H9 (cell line): ENCODE results near the gene CDS2. TPM values are rescaled to one million over a fixed set of nuclear protein-coding genes. Genes with fewer than 3 reads are reported as not detected.

ENCODE experiments used
- DNase-seq: peaks from one replicate; pipeline ENCODE4 v3.0.0-alpha.2; 2017
- H2AFZ ChIP-seq: one replicate; pipeline ENCODE4 v1.6.1; 2013; ENCODE audit warnings: mild to moderate bottlenecking, low read length, control low read depth, moderate library complexity
- H2AK5ac ChIP-seq: 2 replicates; pipeline ENCODE4 v1.6.1; 2013; ENCODE audit warnings: low read length, control low read depth, mixed read lengths; ENCODE audit not compliant: insufficient read length
- H2BK120ac ChIP-seq: one replicate; pipeline ENCODE4 v1.6.1; 2013; ENCODE audit warnings: low read depth, mild to moderate bottlenecking, low read length, control low read depth, inconsistent platforms; ENCODE audit not compliant: poor library complexity, severe bottlenecking
- H2BK12ac ChIP-seq: 2 replicates; pipeline ENCODE4 v1.6.1; 2013; ENCODE audit warnings: low read length, control low read depth, mixed read lengths, low read depth; ENCODE audit not compliant: insufficient read length
- H2BK15ac ChIP-seq: 2 replicates; pipeline ENCODE4 v1.6.1; 2013; ENCODE audit warnings: low read depth, low read length, control low read depth
- H2BK20ac ChIP-seq: one replicate; pipeline ENCODE4 v1.6.1; 2013; ENCODE audit warnings: low read depth, mild to moderate bottlenecking, low read length, control low read depth, inconsistent platforms; ENCODE audit not compliant: poor library complexity, severe bottlenecking
- H2BK5ac ChIP-seq: 2 replicates; pipeline ENCODE4 v1.6.1; 2013; ENCODE audit warnings: low read length, control low read depth, mixed read lengths; ENCODE audit not compliant: insufficient read length
- H3K14ac ChIP-seq: 2 replicates; pipeline ENCODE4 v1.6.1; 2013; ENCODE audit warnings: low read length, control low read depth; ENCODE audit not compliant: insufficient read depth
- H3K18ac ChIP-seq: 2 replicates; pipeline ENCODE4 v1.6.1; 2013; ENCODE audit warnings: low read depth, mild to moderate bottlenecking, mixed read lengths, low read length, control low read depth; ENCODE audit not compliant: insufficient read length
- H3K23ac ChIP-seq: 2 replicates; pipeline ENCODE4 v1.6.1; 2013; ENCODE audit warnings: low read length, control low read depth, mixed read lengths, low read depth; ENCODE audit not compliant: insufficient read length
- H3K23me2 ChIP-seq: 2 replicates; pipeline ENCODE4 v1.6.1; 2013; ENCODE audit warnings: low read depth, mild to moderate bottlenecking, mixed read lengths, low read length, control low read depth; ENCODE audit not compliant: insufficient read length, poor library complexity, severe bottlenecking
- H3K27ac ChIP-seq: 2 replicates; pipeline ENCODE4 v1.5.1; 2013; ENCODE audit warnings: low read length, control low read depth, mixed read lengths, low read depth; ENCODE audit not compliant: insufficient read length
- H3K27me3 ChIP-seq: 2 replicates; pipeline ENCODE4 v1.6.1; 2013; ENCODE audit warnings: low read length, control low read depth, inconsistent platforms; ENCODE audit not compliant: insufficient read depth
- H3K4ac ChIP-seq: 2 replicates; pipeline ENCODE4 v1.6.1; 2013; ENCODE audit warnings: low read depth, mild to moderate bottlenecking, control low read depth, inconsistent platforms, low read length, moderate library complexity
- H3K4me1 ChIP-seq: 2 replicates; pipeline ENCODE4 v1.6.1; 2013; ENCODE audit warnings: low read length, control low read depth, inconsistent platforms; ENCODE audit not compliant: insufficient read depth
- H3K4me2 ChIP-seq: 2 replicates; pipeline ENCODE4 v1.6.1; 2013; ENCODE audit warnings: low read length, control low read depth, mixed read lengths; ENCODE audit not compliant: insufficient read length, insufficient read depth
- H3K56ac ChIP-seq: 2 replicates; pipeline ENCODE4 v1.6.1; 2013; ENCODE audit warnings: low read depth, mild to moderate bottlenecking, mixed read lengths, low read length, control low read depth; ENCODE audit not compliant: insufficient read length
- H3K79me1 ChIP-seq: 2 replicates; pipeline ENCODE4 v1.6.1; 2013; ENCODE audit warnings: low read depth, mild to moderate bottlenecking, moderate library complexity, low read length, control low read depth, inconsistent platforms; ENCODE audit not compliant: insufficient read depth, poor library complexity, severe bottlenecking
- H3K79me2 ChIP-seq: 2 replicates; pipeline ENCODE4 v1.6.1; 2013; ENCODE audit warnings: low read length, control low read depth, inconsistent platforms; ENCODE audit not compliant: insufficient read depth
- H3K9ac ChIP-seq: 2 replicates; pipeline ENCODE4 v1.6.1; 2013; ENCODE audit warnings: low read length, control low read depth, mixed read lengths; ENCODE audit not compliant: insufficient read length; ENCODE audit errors: extremely low read depth
- H3K9me3 ChIP-seq: one replicate; pipeline ENCODE4 v1.6.1; 2013; ENCODE audit warnings: low read depth, low read length, inconsistent platforms; ENCODE audit not compliant: control insufficient read depth
- H3T11ph ChIP-seq: one replicate; pipeline ENCODE4 v1.6.1; 2013; ENCODE audit warnings: mild to moderate bottlenecking, low read length, control low read depth, inconsistent platforms
- H4K20me1 ChIP-seq: one replicate; pipeline ENCODE4 v1.6.1; 2013; ENCODE audit not compliant: control insufficient read depth, insufficient read length, insufficient read depth
- H4K5ac ChIP-seq: 2 replicates; pipeline ENCODE4 v1.6.1; 2013; ENCODE audit warnings: low read depth, mild to moderate bottlenecking, mixed read lengths, low read length, control low read depth; ENCODE audit not compliant: insufficient read length
- H4K8ac ChIP-seq: replicated peaks from 2 replicates; pipeline ENCODE4 v1.6.1; 2013; ENCODE audit warnings: low read length, control low read depth, mixed read lengths, low read depth; ENCODE audit not compliant: insufficient read length
- H4K91ac ChIP-seq: 2 replicates; pipeline ENCODE4 v1.6.1; 2013; ENCODE audit warnings: low read depth, mild to moderate bottlenecking, moderate library complexity, mixed read lengths, low read length, control low read depth; ENCODE audit not compliant: insufficient read length
- H3K27ac Mint-ChIP-seq, 3 experiments: 2 replicates in 2 of 3; 3 replicates in 1 of 3; pipeline ENCODE4 v1.8.0; 2020 to 2021; ENCODE audit warnings: mixed read lengths in 3 of 3, mild to moderate bottlenecking in 1 of 3, moderate library complexity in 1 of 3
- H3K27me3 Mint-ChIP-seq: 2 replicates; pipeline ENCODE4 v1.8.0; 2021; ENCODE audit warnings: low read depth, mild to moderate bottlenecking, moderate library complexity, mixed read lengths
- H3K36me3 Mint-ChIP-seq, 3 experiments: 2 replicates in 2 of 3; 3 replicates in 1 of 3; pipeline ENCODE4 v1.8.0; 2020 to 2021; ENCODE audit warnings: low read depth in 3 of 3, mixed read lengths in 3 of 3; ENCODE audit not compliant: insufficient read depth in 1 of 3
- H3K4me1 Mint-ChIP-seq, 2 experiments: 2 replicates each; pipeline ENCODE4 v1.8.0; 2020; ENCODE audit warnings: mixed read lengths in 2 of 2
- H3K4me3 Mint-ChIP-seq, 2 experiments: 2 replicates in 1 of 2; 3 replicates in 1 of 2; pipeline ENCODE4 v1.8.0; 2020 to 2021; ENCODE audit warnings: mild to moderate bottlenecking in 2 of 2, mixed read lengths in 2 of 2, moderate library complexity in 1 of 2
- H3K9me3 Mint-ChIP-seq, 2 experiments: 2 replicates in 1 of 2; 3 replicates in 1 of 2; pipeline ENCODE4 v1.8.0; 2020; ENCODE audit warnings: mild to moderate bottlenecking in 2 of 2, mixed read lengths in 2 of 2, moderate library complexity in 1 of 2
- CTCF ChIP-seq: fragments of 200-600 bp; sonication (generic); conservative IDR thresholded peaks from 3 replicates; pipeline ENCODE4 v1.8.0; 2021; ENCODE audit warnings: antibody characterized with exemption, mild to moderate bottlenecking
- WGBS: extraction: QIAGEN DNeasy Blood & Tissue Kit; methylation state at CpG from one replicate; pipeline ENCODE4 v1.1.7; 2013; ENCODE audit warnings: missing lambda C conversion rate, low lambda C conversion rate, mixed read lengths; ENCODE audit not compliant: insufficient read length; ENCODE audit errors: extremely low coverage; 5-methylcytosine and 5-hydroxymethylcytosine counted together
- total RNA-seq: library from RNA; stranded (reverse); gene quantifications from 2 replicates; pipeline ENCODE4 v1.2.1, GENCODE V29; 2021

CDS2 gene
- total RNA-seq, 1 experiment from 2014 or later = 63.2 TPM

- no peak overlapping the region for H2BK120ac ChIP-seq
- H2AFZ ChIP-seq = no peak overlapping the region
- H3K4me1 ChIP-seq = no peaks in the 10 kb centered on the region
- H2BK20ac ChIP-seq = no peak overlapping the region
- no peak overlapping the region for H3K23ac ChIP-seq
- H4K5ac ChIP-seq = no peak overlapping the region
- H4K91ac ChIP-seq = no peak overlapping the region
- H3K14ac ChIP-seq = no peak overlapping the region
- no peak overlapping the region for H4K8ac ChIP-seq
- H4K20me1 ChIP-seq = no peaks in the 10 kb centered on the region
- H3K18ac ChIP-seq = no peak overlapping the region
- H3K27me3 ChIP-seq = no peaks in the 10 kb centered on the region; the same call in 1 of the 2 replicates
- no peak overlapping the region for H2BK15ac ChIP-seq
- WGBS = no CpG with 5 or more reads among the region's 4 CpGs
- no peak overlapping the region for H2BK5ac ChIP-seq
- H3K9me3 ChIP-seq = no peaks in the 10 kb centered on the region
- no peak overlapping the region for H2BK12ac ChIP-seq
- no peak for TF ChIP-seq CTCF
- Mint-ChIP-seq H3K4me1 (peaks cover 2% of the 10 kb centered on the region in 2 experiments), H3K4me3 (no peak overlapping the region), H3K27ac (no peak overlapping the region), H3K36me3 (no peaks in the 10 kb centered on the region), H3K9me3 (no peaks in the 10 kb centered on the region), H3K27me3 (peaks cover 3% of the 10 kb centered on the region; the same call in 1 of the 2 replicates)
- no peaks in the 10 kb centered on the region for H3K79me2 ChIP-seq
- H3T11ph ChIP-seq = no peak overlapping the region
- no peak overlapping the region for H3K4me2 ChIP-seq
- H3K9ac ChIP-seq = no peak overlapping the region
- no peak overlapping the region for H3K27ac ChIP-seq
- H2AK5ac ChIP-seq = no peak overlapping the region
- no peak for DNase-seq
- H3K56ac ChIP-seq = no peak overlapping the region
- no peaks in the 10 kb centered on the region for H3K23me2 ChIP-seq
- no peaks in the 10 kb centered on the region for H3K79me1 ChIP-seq
- no peak overlapping the region for H3K4ac ChIP-seq
These were observed 103.7 kb downstream of the CDS2 start for GRCh38 chr20:5230544-5230943.
